G401.6 (cell line): ENCODE measurements around the gene PRR35.

Experiments
- FAIRE-seq: peaks from 2 replicates; lab custom pipeline; 2012; peaks lifted over from hg19 to GRCh38; lab: Jason Lieb, UNC

Gene PRR35

GRCh38 chr16:560204-560700 is at the start of gene PRR35:
Gene PRR35 (plus strand): TSS chr16:560394. CDS start chr16:563295, 2,901 bp downstream.
- FAIRE-seq, result no peak

GRCh38 chr16:512802-513201 is 47.4 kb upstream of the PRR35 start:
- FAIRE-seq, result no peak

GRCh38 chr16:513950-514349 is 46.2 kb upstream of the PRR35 start:
- FAIRE-seq, result no peak

GRCh38 chr16:515175-515938 is 44.8 kb upstream of the PRR35 start:
- FAIRE-seq, result no peak

GRCh38 chr16:515939-516226 is 44.3 kb upstream of the PRR35 start:
- no peak for FAIRE-seq

- no peak for FAIRE-seq
Measured at GRCh38 chr16:516301-516700, 43.9 kb upstream of the PRR35 start.

- FAIRE-seq, result no peak
Measured at GRCh38 chr16:518858-519257, 41.3 kb upstream of the PRR35 start.

- no peak for FAIRE-seq
Measured at GRCh38 chr16:519425-519824, 40.8 kb upstream of the PRR35 start.

GRCh38 chr16:519841-520687 is 40.1 kb upstream of the PRR35 start:
- no peak for FAIRE-seq

- FAIRE-seq, result no peak
Measured at GRCh38 chr16:520847-521246, 39.3 kb upstream of the PRR35 start.

- FAIRE-seq, result no peak
Measured at GRCh38 chr16:521381-522210, 38.6 kb upstream of the PRR35 start.

- no peak for FAIRE-seq
Measured at GRCh38 chr16:522320-523096, 37.7 kb upstream of the PRR35 start.

- no peak for FAIRE-seq
Measured at GRCh38 chr16:523097-523741, 37.0 kb upstream of the PRR35 start.

- no peak for FAIRE-seq
Measured at GRCh38 chr16:524274-525040, 35.7 kb upstream of the PRR35 start.

GRCh38 chr16:525123-525519 is 35.1 kb upstream of the PRR35 start:
- no peak for FAIRE-seq

- no peak for FAIRE-seq
Measured at GRCh38 chr16:525520-526180, 34.5 kb upstream of the PRR35 start.

- no peak for FAIRE-seq
Measured at GRCh38 chr16:526181-527014, 33.8 kb upstream of the PRR35 start.

GRCh38 chr16:527015-527903 is 32.9 kb upstream of the PRR35 start, which contains the start of gene CAPN15:
Gene CAPN15 (plus strand): TSS chr16:527712. CDS start chr16:546839, 19,127 bp downstream.
- FAIRE-seq, result no peak
